ENCODE measurements around the gene CASR. TPM values are rescaled to one million over a fixed set of nuclear protein-coding genes. Genes with fewer than 3 reads are reported as not detected.
A peak's percentile ranks its signal among the peaks of the same experiment; 100 is the strongest.

The CASR gene
- polyA plus RNA-seq, 1 of the 3 experiments (the other 2 are of a cell fraction) = not detected

GRCh38 chr3:122183893-122184590, 574 bp downstream of the CASR start:
- POLR2A ChIA-PET = no interaction called here
- H3K4me2 ChIP-seq = no peak overlapping the region
- no peaks in the 10 kb centered on the region for H3F3A ChIP-seq (replicated peaks; ENCODE audit: insufficient read depth)
- no peaks in the 10 kb centered on the region for H3K79me2 ChIP-seq (ENCODE audit: insufficient read depth)
- DNase-seq = peak; percentile 35
- H3K4me3 ChIP-seq (ENCODE audit: low read depth in 2 of 2, low read length in 1 of 2) = no peak overlapping the region
- no peaks in the 10 kb centered on the region for H3K9me2 ChIP-seq
- no peak for TF ChIP-seq NRF1 (IDR thresholded peaks at IDR 0.05; ENCODE audit: low read depth, low read length)
- no peak for TF ChIP-seq RXRA (IDR thresholded peaks at IDR 0.05; ENCODE audit: borderline replicate concordance, low read depth)
- no peak for TF ChIP-seq CTCF (IDR thresholded peaks at IDR 0.05)
- TF ChIP-seq PBX3 (IDR thresholded peaks at IDR 0.05) = no peak
- no peak for TF ChIP-seq FOXJ3 (CRISPR knock-in tag; IDR thresholded peaks at IDR 0.05)
- no peak for TF ChIP-seq CHD2 (IDR thresholded peaks at IDR 0.05; ENCODE audit: low read length, partially characterized antibody)
- no peak for TF ChIP-seq REST (IDR thresholded peaks at IDR 0.05; ENCODE audit: low read depth, low read length)
- no peak for TF ChIP-seq ELF1 (IDR thresholded peaks at IDR 0.05)
- TF ChIP-seq USF1 (IDR thresholded peaks at IDR 0.05; ENCODE audit: borderline replicate concordance, low read depth) = no peak
- no peak for TF ChIP-seq TAF1 (IDR thresholded peaks at IDR 0.05; ENCODE audit: borderline replicate concordance, low read depth, low read length)
- no peak for TF ChIP-seq MXI1 (IDR thresholded peaks at IDR 0.05; ENCODE audit: low read depth, low read length)
- no peak for TF ChIP-seq RCOR1 (IDR thresholded peaks at IDR 0.05; ENCODE audit: low read length)
- no peak for TF ChIP-seq POLR2AphosphoS5 (IDR thresholded peaks at IDR 0.05; ENCODE audit: low read depth, low read length)
- H2AFZ ChIP-seq (ENCODE audit: low read depth) = no peak overlapping the region
- peaks cover 25% of the 10 kb centered on the region; the same call in 1 of the 2 replicates for H3K27me3 ChIP-seq (ENCODE audit: insufficient read depth)
- 5% methylated on average over 39 of the region's 64 CpGs for WGBS (ENCODE audit: low lambda C conversion rate)
- H3K9me3 ChIP-seq = no peaks in the 10 kb centered on the region
- CTCF ChIA-PET = no interaction called here
- no peak overlapping the region for H3K9ac ChIP-seq
- no peaks in the 10 kb centered on the region for H3K36me3 ChIP-seq (replicated peaks in 1 of 2; ENCODE audit: control insufficient read depth in 1 of 2, insufficient read depth in 2 of 2, low read length in 1 of 2)
- no peak overlapping the region for H3K27ac ChIP-seq (ENCODE audit: low read depth in 2 of 2, low read length in 1 of 2)
- no peaks in the 10 kb centered on the region for H4K20me1 ChIP-seq (ENCODE audit: insufficient read depth)
- H3K4me1 ChIP-seq (ENCODE audit: control insufficient read depth in 1 of 2, insufficient read depth in 2 of 2, low read depth in 1 of 2, low read length in 1 of 2) = no peaks in the 10 kb centered on the region
